Measurements from ENCODE around the gene TOM1L1.

Gene TOM1L1

GRCh38 chr17:54983260-54983659 is 82.6 kb downstream of the TOM1L1 start:
- Mint-ChIP-seq H3K27me3 (no peaks in the 10 kb centered on the region), H3K27ac (no peak overlapping the region), H3K36me3 (peaks cover 11% of the 10 kb centered on the region), H3K4me3 (no peak overlapping the region), H3K9me3 (peaks cover 7% of the 10 kb centered on the region), H3K4me1 (peaks cover 5% of the 10 kb centered on the region)

DNA sequence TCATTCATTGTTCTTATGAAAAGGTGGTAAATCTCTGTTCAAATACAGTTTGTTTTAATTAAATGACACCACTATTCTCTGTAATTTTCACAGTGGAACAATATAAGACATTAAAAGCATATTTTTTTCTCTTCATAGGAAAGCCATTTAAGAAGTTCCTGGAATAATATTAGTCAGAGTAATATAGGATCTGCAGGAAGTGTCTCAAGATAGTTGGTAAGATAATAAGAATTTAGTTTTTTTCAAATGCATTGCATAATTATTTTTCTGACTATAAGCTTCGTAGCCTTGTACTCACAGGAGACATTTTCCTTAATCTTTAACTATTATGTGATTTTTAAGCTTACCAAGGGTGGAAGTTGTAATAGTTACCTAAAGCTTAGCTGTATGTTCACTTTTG is 84.8 kb downstream of the TOM1L1 start:
- Mint-ChIP-seq H3K9me3 (no peaks in the 10 kb centered on the region), H3K36me3 (peaks cover 6% of the 10 kb centered on the region), H3K27me3 (no peaks in the 10 kb centered on the region), H3K27ac (no peak overlapping the region), H3K4me3 (no peak overlapping the region), H3K4me1 (no peaks in the 10 kb centered on the region)

GRCh38 chr17:54990118-54990517 is 89.5 kb downstream of the TOM1L1 start:
- H3K9me3 Mint-ChIP-seq: no peaks in the 10 kb centered on the region
- H3K4me3 Mint-ChIP-seq: no peak overlapping the region
- no peaks in the 10 kb centered on the region for H3K4me1 Mint-ChIP-seq
- H3K27ac Mint-ChIP-seq: no peak overlapping the region
- no peaks in the 10 kb centered on the region for H3K36me3 Mint-ChIP-seq
- H3K27me3 Mint-ChIP-seq: no peaks in the 10 kb centered on the region

GRCh38 chr17:54991567-54991966 is 90.9 kb downstream of the TOM1L1 start:
- Mint-ChIP-seq H3K9me3 (no peaks in the 10 kb centered on the region), H3K27me3 (no peaks in the 10 kb centered on the region), H3K4me1 (no peaks in the 10 kb centered on the region), H3K4me3 (no peak overlapping the region), H3K27ac (no peak overlapping the region), H3K36me3 (no peaks in the 10 kb centered on the region)

DNA sequence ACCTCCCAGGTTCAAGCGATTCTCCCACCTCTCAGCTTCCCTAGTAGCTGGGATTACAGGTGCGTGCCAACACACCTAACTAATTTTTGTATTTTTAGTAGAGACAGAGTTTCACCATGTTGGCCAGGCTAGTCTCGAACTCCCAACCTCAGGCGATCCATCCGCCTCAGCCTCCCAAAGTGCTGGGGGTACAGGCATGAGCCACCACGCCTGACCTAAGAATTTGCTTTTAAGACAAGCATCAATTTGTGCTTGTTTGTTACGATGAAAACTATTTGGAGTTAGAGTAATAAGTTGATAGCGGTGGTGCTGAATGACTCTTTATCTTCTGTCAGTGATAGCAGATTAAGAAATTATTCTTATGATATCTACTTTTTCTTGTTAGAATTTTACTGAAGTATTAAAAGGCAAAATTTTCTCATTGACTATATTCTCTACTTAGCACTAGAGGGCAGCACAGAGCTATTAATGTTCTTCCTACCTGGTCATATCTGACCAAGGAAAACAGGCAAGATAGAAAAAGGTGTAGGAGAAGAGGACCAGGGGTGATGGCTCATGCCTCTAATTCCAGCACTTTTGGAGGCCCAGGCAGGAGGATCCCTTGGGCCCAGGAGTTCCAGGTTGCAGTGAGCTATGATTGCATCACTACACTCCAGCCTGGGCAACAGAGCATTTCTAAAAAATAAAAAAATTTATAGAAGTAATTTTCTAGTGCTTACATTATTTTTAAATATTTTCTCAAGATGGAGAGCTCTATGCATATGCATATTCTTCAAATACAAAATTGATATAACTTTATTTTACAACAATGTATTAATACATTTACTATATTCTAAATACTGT is 92.4 kb downstream of the TOM1L1 start:
- H3K4me1 Mint-ChIP-seq: no peaks in the 10 kb centered on the region
- H3K27me3 Mint-ChIP-seq: no peaks in the 10 kb centered on the region
- no peak overlapping the region for H3K27ac Mint-ChIP-seq
- no peaks in the 10 kb centered on the region for H3K9me3 Mint-ChIP-seq
- no peak overlapping the region for H3K4me3 Mint-ChIP-seq
- no peaks in the 10 kb centered on the region for H3K36me3 Mint-ChIP-seq

DNA sequence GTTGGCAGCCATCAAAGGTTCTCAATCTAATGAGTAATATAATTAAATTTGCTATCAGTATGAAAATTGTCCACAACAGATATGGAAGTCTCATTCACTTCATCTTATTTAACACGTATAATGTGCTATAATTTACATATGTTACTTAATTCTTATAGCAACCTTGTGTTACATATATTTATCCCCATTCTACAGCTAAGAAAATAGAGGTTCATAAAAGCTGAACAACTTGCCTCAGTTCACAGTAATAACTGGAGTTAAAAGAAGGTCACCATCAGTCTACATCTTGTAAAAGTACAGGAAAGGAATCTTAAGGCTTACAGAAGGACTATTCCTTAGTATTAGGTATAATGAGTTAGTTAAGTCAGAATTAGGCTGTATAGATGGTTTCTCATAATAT is 95.8 kb downstream of the TOM1L1 start:
- H3K4me3 Mint-ChIP-seq: no peak overlapping the region
- H3K9me3 Mint-ChIP-seq: no peaks in the 10 kb centered on the region
- no peaks in the 10 kb centered on the region for H3K36me3 Mint-ChIP-seq
- H3K27me3 Mint-ChIP-seq: no peaks in the 10 kb centered on the region
- H3K27ac Mint-ChIP-seq: no peak overlapping the region
- no peaks in the 10 kb centered on the region for H3K4me1 Mint-ChIP-seq

- no peak overlapping the region for H3K4me3 Mint-ChIP-seq
- H3K27ac Mint-ChIP-seq: no peak overlapping the region
- H3K27me3 Mint-ChIP-seq: no peaks in the 10 kb centered on the region
- H3K4me1 Mint-ChIP-seq: no peaks in the 10 kb centered on the region
- H3K9me3 Mint-ChIP-seq: no peaks in the 10 kb centered on the region
- no peaks in the 10 kb centered on the region for H3K36me3 Mint-ChIP-seq
Observed at GRCh38 chr17:55002458-55002857, 101.8 kb downstream of the TOM1L1 start.

GRCh38 chr17:55004484-55004883 is 103.8 kb downstream of the TOM1L1 start:
- Mint-ChIP-seq H3K4me3 (no peak overlapping the region), H3K36me3 (peaks cover 3% of the 10 kb centered on the region), H3K4me1 (no peaks in the 10 kb centered on the region), H3K27ac (no peak overlapping the region), H3K9me3 (no peaks in the 10 kb centered on the region), H3K27me3 (no peaks in the 10 kb centered on the region)

- H3K9me3 Mint-ChIP-seq: no peaks in the 10 kb centered on the region
- no peak overlapping the region for H3K27ac Mint-ChIP-seq
- no peaks in the 10 kb centered on the region for H3K27me3 Mint-ChIP-seq
- no peak overlapping the region for H3K4me3 Mint-ChIP-seq
- H3K4me1 Mint-ChIP-seq: no peaks in the 10 kb centered on the region
- peaks cover 3% of the 10 kb centered on the region for H3K36me3 Mint-ChIP-seq
Observed at GRCh38 chr17:55005520-55005919, 104.9 kb downstream of the TOM1L1 start.

Data from activated naive CD4-positive, alpha-beta T cell treated with anti-CD3 and anti-CD28 coated beads, Interleukin-2, amount 50 U/mL, for 24 hours (primary cell).